Left ventricle myocardium inferior (tissue), 1 donor: ENCODE measurements around the gene ZNF740. TPM values are rescaled to one million over a fixed set of nuclear protein-coding genes. Genes with fewer than 3 reads are reported as not detected.

ENCODE experiments used
- DNase-seq: peaks from one replicate; pipeline ENCODE4 v3.0.0-alpha.2; 2020
- H3K27ac ChIP-seq: fragments of 200-600 bp; replicated peaks from 2 replicates; pipeline ENCODE4 v1.8.0; 2021
- H3K27me3 ChIP-seq: fragments of 200-600 bp; 2 replicates; pipeline ENCODE4 v1.8.0; 2021; ENCODE audit warnings: low read depth
- H3K36me3 ChIP-seq: fragments of 200-600 bp; 2 replicates; pipeline ENCODE4 v1.8.0; 2021
- H3K4me1 ChIP-seq: fragments of 200-600 bp; 2 replicates; pipeline ENCODE4 v1.8.0; 2021
- H3K4me3 ChIP-seq: fragments of 200-600 bp; 2 replicates; pipeline ENCODE4 v1.8.0; 2021; ENCODE audit warnings: mild to moderate bottlenecking, moderate library complexity
- H3K9me3 ChIP-seq: fragments of 200-600 bp; replicated peaks from 2 replicates; pipeline ENCODE4 v1.8.0; 2021
- intact Hi-C: fragments of 100-400 bp; cut with micrococcal nuclease; formaldehyde crosslinking; loops from one replicate; pipeline ENCODE4 v1.11.0; 2022
- total RNA-seq: library from RNA; stranded (reverse); fragmentation: NEBNext Ultra II Directional; extraction: Animal tissue kit (Norgen Biotek cat#: 25700); gene quantifications from one replicate; pipeline ENCODE4 v1.2.1, GENCODE V29; 2021
- TF ChIP-seq, protein P1 (sequence below): fragments of 200-600 bp; IDR thresholded peaks from 2 replicates; pipeline ENCODE4 v1.8.0; 2021; ENCODE audit warnings: antibody characterized with exemption, mild to moderate bottlenecking, borderline replicate concordance
- donor health status: DM: no; HTN: yes; CAD: no; lungs with severe emphysema.

Gene ZNF740
- total RNA-seq, 1 donor from 2014 or later = 26.5 TPM

DNA sequence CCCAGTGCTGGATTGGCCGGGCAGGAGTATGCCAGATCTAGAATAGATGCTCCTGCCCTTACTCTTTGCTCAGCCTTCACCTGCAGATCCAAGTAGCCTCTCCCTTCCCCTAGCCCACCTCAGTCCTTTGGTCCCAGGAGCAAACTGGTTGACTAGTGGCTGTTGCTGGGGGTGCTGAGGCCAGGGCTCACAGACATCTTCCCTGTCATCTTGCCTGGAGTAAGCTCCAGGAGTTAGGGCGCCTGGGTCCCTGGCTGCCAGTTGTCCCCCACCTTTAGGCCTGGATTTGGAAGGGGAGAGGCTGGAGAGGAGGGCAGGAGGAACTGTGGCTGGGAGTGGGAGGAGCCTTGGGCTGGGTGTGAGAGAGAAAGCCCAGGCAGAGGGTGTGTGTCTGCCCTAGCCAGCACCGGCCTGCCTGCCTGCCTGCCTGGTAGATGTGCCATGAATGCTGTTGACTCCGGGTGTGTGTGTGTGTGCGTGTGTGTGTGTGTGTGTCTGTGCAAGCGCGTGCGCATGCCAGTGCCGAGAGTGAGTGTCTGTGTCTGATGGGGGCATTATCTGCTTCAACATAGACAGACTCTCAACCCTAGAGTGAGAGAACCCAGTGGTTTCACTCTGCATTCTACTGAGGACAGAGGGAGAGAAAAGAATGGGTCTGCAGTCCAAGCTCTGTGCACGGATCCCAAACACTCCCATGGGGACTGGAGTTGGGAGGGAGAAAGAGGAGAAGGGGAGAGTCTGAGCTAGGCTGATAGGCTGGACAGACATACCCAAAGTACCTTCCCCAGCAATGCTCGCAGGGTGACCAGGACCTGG, 52.3 kb downstream of the ZNF740 start:
- Histone ChIP-seq H3K4me3 (peak overlapping the region; percentile 75), H3K27me3 (no peaks in the 10 kb centered on the region), H3K4me1 (peaks cover 41% of the 10 kb centered on the region), H3K36me3 (no peaks in the 10 kb centered on the region), H3K27ac (peak overlapping the region; percentile 81), H3K9me3 (no peaks in the 10 kb centered on the region)
- DNase-seq = peak; percentile 60
- intact Hi-C loops = no loop called here
- TF ChIP-seq, protein P1, sequence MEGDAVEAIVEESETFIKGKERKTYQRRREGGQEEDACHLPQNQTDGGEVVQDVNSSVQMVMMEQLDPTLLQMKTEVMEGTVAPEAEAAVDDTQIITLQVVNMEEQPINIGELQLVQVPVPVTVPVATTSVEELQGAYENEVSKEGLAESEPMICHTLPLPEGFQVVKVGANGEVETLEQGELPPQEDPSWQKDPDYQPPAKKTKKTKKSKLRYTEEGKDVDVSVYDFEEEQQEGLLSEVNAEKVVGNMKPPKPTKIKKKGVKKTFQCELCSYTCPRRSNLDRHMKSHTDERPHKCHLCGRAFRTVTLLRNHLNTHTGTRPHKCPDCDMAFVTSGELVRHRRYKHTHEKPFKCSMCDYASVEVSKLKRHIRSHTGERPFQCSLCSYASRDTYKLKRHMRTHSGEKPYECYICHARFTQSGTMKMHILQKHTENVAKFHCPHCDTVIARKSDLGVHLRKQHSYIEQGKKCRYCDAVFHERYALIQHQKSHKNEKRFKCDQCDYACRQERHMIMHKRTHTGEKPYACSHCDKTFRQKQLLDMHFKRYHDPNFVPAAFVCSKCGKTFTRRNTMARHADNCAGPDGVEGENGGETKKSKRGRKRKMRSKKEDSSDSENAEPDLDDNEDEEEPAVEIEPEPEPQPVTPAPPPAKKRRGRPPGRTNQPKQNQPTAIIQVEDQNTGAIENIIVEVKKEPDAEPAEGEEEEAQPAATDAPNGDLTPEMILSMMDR = no peak

DNA sequence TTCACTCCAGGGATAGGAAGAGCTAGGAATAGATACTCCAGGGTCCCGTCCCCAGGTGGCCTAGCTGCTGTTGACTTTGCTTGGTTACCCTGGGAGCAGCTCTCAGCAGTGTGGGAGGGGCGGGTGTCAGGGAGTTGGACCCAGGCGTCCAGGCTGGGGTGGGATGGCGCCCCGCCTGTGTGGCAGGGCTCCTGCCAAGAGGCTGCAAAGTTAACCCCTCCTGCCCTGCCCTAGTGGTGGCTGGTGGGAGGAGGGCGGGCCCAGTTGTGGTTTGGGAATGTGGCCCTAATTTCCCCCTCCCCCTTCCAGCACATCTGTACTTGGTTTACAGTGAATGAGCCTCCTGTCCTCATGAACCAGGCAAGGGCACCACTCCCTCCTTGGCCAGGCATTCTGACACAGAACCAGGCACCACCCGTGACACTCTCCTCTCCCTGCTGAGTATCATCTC, 53.2 kb downstream of the ZNF740 start:
- DNase-seq = no peak
- no peaks in the 10 kb centered on the region for H3K36me3 ChIP-seq
- TF ChIP-seq, protein P1 = no peak
- H3K27ac ChIP-seq = peak overlapping the region; percentile 27
- H3K9me3 ChIP-seq = no peaks in the 10 kb centered on the region
- H3K27me3 ChIP-seq = no peaks in the 10 kb centered on the region
- H3K4me1 ChIP-seq = peaks cover 41% of the 10 kb centered on the region
- peak overlapping the region; percentile 75 for H3K4me3 ChIP-seq
- intact Hi-C loops = no loop called here

DNA sequence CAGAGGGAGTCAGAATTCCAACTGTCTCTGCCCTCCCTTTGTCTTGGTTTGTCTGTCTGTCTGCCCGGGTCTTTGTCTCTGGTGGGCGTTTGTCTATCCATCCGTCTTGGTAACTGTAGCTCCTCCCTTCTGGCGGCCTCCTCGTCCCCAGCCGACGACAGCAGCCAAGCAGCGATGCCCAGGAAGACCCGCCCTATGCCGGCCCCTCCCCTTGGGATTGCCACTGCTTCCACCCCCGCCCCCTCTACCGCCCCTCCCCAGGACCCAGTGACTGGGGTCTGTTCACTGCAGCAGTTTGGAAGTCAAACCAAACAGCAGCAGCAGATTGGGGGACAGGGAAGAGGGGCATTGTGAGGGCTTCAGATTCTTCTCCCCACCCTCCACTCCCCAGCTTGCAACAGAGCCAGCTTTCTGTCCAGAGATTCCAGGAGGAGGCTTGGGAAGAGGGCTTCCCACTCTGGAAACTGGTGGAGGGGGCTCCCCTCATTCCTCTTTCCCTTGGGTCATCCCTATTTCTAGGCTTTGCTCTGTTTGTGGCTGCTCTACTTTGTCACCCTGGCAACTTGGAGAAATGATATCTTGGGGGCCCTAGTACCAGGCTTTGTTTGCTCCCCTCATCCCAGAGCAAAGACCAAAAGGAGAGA, 53.9 kb downstream of the ZNF740 start:
- H3K4me1 ChIP-seq = peaks cover 41% of the 10 kb centered on the region
- H3K27ac ChIP-seq = peak overlapping the region; percentile 36
- H3K27me3 ChIP-seq = no peaks in the 10 kb centered on the region
- intact Hi-C loops = no loop called here
- no peak overlapping the region for H3K4me3 ChIP-seq
- no peaks in the 10 kb centered on the region for H3K9me3 ChIP-seq
- no peaks in the 10 kb centered on the region for H3K36me3 ChIP-seq
- TF ChIP-seq, protein P1 = no peak
- peak; percentile 44 for DNase-seq

DNA sequence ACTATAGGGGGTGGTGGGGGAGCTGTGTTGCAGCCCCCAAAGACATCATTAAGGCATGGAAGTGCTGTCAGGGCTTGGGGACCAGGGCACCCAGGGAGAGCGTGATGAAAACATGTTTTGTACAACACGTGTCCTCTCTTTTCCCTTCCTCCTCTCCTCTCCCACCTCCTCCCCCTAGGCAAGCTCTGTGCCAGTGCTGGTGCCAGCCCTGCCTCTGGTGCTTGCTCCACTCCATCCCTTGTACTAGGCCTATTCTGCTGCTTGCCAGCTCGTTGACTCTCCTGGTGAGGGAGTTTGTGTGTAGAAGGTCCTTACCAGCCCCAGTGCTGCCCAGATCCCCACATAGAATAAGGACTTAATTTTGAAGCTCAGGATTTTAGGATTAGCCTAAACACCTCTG, 54.6 kb downstream of the ZNF740 start:
- DNase-seq = no peak
- Histone ChIP-seq H3K27ac (no peak overlapping the region), H3K36me3 (no peaks in the 10 kb centered on the region), H3K4me3 (no peak overlapping the region), H3K27me3 (no peaks in the 10 kb centered on the region), H3K4me1 (peaks cover 41% of the 10 kb centered on the region), H3K9me3 (no peaks in the 10 kb centered on the region)
- intact Hi-C loops = no loop called here
- TF ChIP-seq, protein P1 = no peak

DNA sequence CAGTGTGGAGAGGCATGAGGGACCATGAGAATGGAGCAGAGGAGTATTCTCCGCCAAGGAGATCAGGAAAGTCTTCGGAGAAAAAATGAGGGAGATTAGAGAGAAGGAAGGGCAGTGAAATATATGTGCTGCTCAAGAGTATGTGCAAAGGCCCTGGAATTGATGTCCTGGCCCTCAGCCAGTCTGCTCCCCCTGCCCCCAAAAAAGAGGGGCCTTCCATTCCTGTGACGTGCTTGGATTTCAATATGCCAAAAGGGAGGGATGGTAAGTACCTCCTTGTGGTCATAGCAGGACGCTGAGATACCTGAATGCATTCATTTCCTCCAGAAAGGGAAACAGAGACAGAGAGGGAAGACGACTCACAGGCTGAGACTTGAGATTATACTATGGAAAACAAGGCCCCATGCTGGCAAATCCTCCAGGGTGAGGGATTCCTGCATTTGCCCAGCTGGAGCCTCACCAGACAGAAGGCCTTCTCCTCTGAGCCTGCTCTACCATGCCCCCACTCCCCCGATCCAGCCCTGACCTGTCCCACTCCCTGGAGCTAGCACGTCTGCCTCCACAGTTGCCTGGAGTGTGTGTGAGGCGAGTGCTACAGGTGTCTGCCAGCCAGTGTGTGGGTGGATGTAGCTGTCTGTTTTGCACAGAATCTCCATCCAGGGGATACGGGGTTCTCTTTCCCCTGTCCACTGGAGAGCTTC, 55.4 kb downstream of the ZNF740 start:
- TF ChIP-seq, protein P1 = no peak
- no peaks in the 10 kb centered on the region for H3K36me3 ChIP-seq
- H3K4me1 ChIP-seq = peaks cover 40% of the 10 kb centered on the region
- intact Hi-C loops = no loop called here
- H3K27ac ChIP-seq = no peak overlapping the region
- no peaks in the 10 kb centered on the region for H3K9me3 ChIP-seq
- H3K4me3 ChIP-seq = no peak overlapping the region
- H3K27me3 ChIP-seq = no peaks in the 10 kb centered on the region
- DNase-seq = no peak
